Pancreas (tissue), 10 donors: ENCODE measurements around the gene PET100. TPM values are rescaled to one million over a fixed set of nuclear protein-coding genes. Genes with fewer than 3 reads are reported as not detected.

Experiments
- ATAC-seq, 4 donors: fragments of 200-7000 bp; cut with Tn5 transposase; one replicate each; pipeline versions ENCODE4 v1.8.0 to v1.9.1; 2020; ENCODE audit warnings: mild to moderate bottlenecking in 4 of 4, moderate library complexity in 4 of 4
- DNase-seq, 6 donors: peaks; one replicate each; pipeline ENCODE4 v3.0.0-alpha.2; 2020
- FAIRE-seq: peaks from 2 replicates; lab custom pipeline; 2012; peaks lifted over from hg19 to GRCh38; lab: Jason Lieb, UNC
- H3K27ac ChIP-seq, 4 donors: fragments of 200-600 bp; sonication (generic); 1 replicate in 3 of 4; 2 replicates in 1 of 4; pipeline versions ENCODE4 v1.5.0 to v1.8.0; 2020
- H3K27me3 ChIP-seq, 4 donors: fragments of 200-600 bp; one replicate each; pipeline ENCODE4 v1.8.0; 2021
- H3K36me3 ChIP-seq, 3 donors: fragments of 200-600 bp; sonication (generic) in 1 of 3; one replicate each; pipeline versions ENCODE4 v1.5.0 to v1.8.0; 2020 to 2021
- H3K4me1 ChIP-seq, 3 donors: fragments of 200-600 bp; one replicate each; pipeline ENCODE4 v1.8.0; 2021
- H3K4me3 ChIP-seq, 4 donors: fragments of 200-600 bp; sonication (generic) in 2 of 4; one replicate each; pipeline versions ENCODE4 v1.5.0 to v1.8.0; 2020 to 2021
- H3K9me3 ChIP-seq, 4 donors: fragments of 200-600 bp; one replicate each; pipeline ENCODE4 v1.8.0; 2021
- CTCF ChIP-seq, 4 donors: fragments of 200-600 bp; sonication (generic) in 3 of 4; IDR thresholded peaks; one replicate each; pipeline versions ENCODE4 v1.5.0 to v1.8.0; 2021; ENCODE audit warnings: antibody characterized with exemption in 4 of 4
- WGBS, 2 donors: extraction: QIAGEN DNeasy Blood & Tissue Kit; methylation state at CpG; one replicate each; pipeline ENCODE4 v1.1.7; 2013; 5-methylcytosine and 5-hydroxymethylcytosine counted together
- intact Hi-C, 3 donors: fragments of 100-400 bp; cut with DNase I; formaldehyde crosslinking; loops; one replicate each; pipeline versions ENCODE4 v1.11.1 to v1.14.2; 2022
- polyA plus RNA-seq, 2 donors: library from polyadenylated mRNA; stranded (reverse); fragments of 200-250 nt; gene quantifications; one replicate each; pipeline ENCODE4 v1.2.3, GENCODE V29; 2013
- total RNA-seq, 6 donors: library from RNA; stranded (reverse); fragmentation: NEBNext Ultra II Directional in 4 of 6; extraction: Animal tissue kit (Norgen Biotek cat#: 25700) in 4 of 6; gene quantifications; one replicate each; pipeline versions ENCODE4 v1.2.1 to v1.2.4, GENCODE V29; 2021 to 2023
- donor health status: healthy with polysubstance abuse.
- donor health status: DM: no; HTN: no; CAD: no; lungs with moderate emphysema.
- donor health status: DM: no; HTN: no; CAD: no.
- donor health status: control.
- donor health status: control.
- donor health status: Bipolar disorder and iron deficiency.
- donor health status: DM: yes; HTN: yes; CAD: no.
- donor health status: DM: no; HTN: no; CAD: no.
- donor health status: DM: no; HTN: no; CAD: no.
- donor health status: DM: yes; HTN: yes; CAD: no.

Gene PET100
- total and polyA plus RNA-seq, 8 donors, result 31.6 to 95.6 (median 50.8) TPM

- Histone ChIP-seq H3K4me3 (no peak overlapping the region), H3K4me1 (peaks cover 24 to 28% (median 26%) of the 10 kb centered on the region in 3 donors), H3K27me3 (no peaks in the 10 kb centered on the region), H3K36me3 (peaks cover 0 to 45% (median 35%) of the 10 kb centered on the region in 3 donors), H3K27ac (peak overlapping the region; percentile 99 to 100 (median 99)), H3K9me3 (no peaks in the 10 kb centered on the region)
- no peak for TF ChIP-seq CTCF (IDR thresholded peaks at IDR 0.05)
- DNase-seq (peak in 4 of 6 donors; percentile 57 to 89 (median 60)), FAIRE-seq (no peak), ATAC-seq (peak; percentile 14 to 25 (median 16))
- intact Hi-C loops, result no loop called here
- WGBS, 2 donors, result 52 to 58% methylated on average over 48 of the region's 48 CpGs
Measured at GRCh38 chr19:7619671-7620441, 9.7 kb upstream of the PET100 start.

- no peak for TF ChIP-seq CTCF (IDR thresholded peaks at IDR 0.05)
- Histone ChIP-seq H3K27ac (peak overlapping the region; percentile 99 to 100 (median 99)), H3K4me3 (no peak overlapping the region), H3K4me1 (peaks cover 24 to 28% (median 26%) of the 10 kb centered on the region in 3 donors), H3K27me3 (no peaks in the 10 kb centered on the region), H3K9me3 (no peaks in the 10 kb centered on the region), H3K36me3 (peaks cover 0 to 47% (median 35%) of the 10 kb centered on the region in 3 donors)
- FAIRE-seq, result no peak
- 93% methylated on average over 55 to 57 of the region's 57 CpGs for WGBS, 2 donors
- ATAC-seq, result no peak
- DNase-seq, result peak in 3 of 6 donors; percentile 46 to 85 (median 64)
- intact Hi-C loops, result no loop called here
Measured at GRCh38 chr19:7620442-7621412, 8.9 kb upstream of the PET100 start.

- Histone ChIP-seq H3K4me1 (peaks cover 20 to 23% (median 23%) of the 10 kb centered on the region in 3 donors), H3K36me3 (peaks cover 0 to 42% (median 24%) of the 10 kb centered on the region in 3 donors), H3K27me3 (no peaks in the 10 kb centered on the region), H3K27ac (no peak overlapping the region), H3K4me3 (no peak overlapping the region), H3K9me3 (no peaks in the 10 kb centered on the region)
- intact Hi-C loops, result no loop called here
- no peak for ATAC-seq
- no peak for TF ChIP-seq CTCF (IDR thresholded peaks at IDR 0.05)
- peak in 2 of 6 donors; percentile 52 to 71 for DNase-seq
- WGBS, 2 donors, result 80 to 84% methylated on average over 16 of the region's 16 CpGs
- FAIRE-seq, result no peak
Measured at GRCh38 chr19:7622933-7623685, 6.5 kb upstream of the PET100 start.

GRCh38 chr19:7623725-7624603 is 5.6 kb upstream of the PET100 start:
- WGBS, 2 donors, result 91 to 92% methylated on average over 39 of the region's 39 CpGs
- no peak for FAIRE-seq

More at GRCh38 chr19:7623725-7624603, 5.6 kb upstream of the PET100 start:
- H3K9me3 ChIP-seq, result no peaks in the 10 kb centered on the region
- no peak overlapping the region for H3K4me3 ChIP-seq
- no peaks in the 10 kb centered on the region for H3K27me3 ChIP-seq
- intact Hi-C loops, result no loop called here
- ATAC-seq, result no peak
- peaks cover 17 to 22% (median 20%) of the 10 kb centered on the region in 3 donors for H3K4me1 ChIP-seq
- TF ChIP-seq CTCF (IDR thresholded peaks at IDR 0.05), result no peak
- DNase-seq, result peak in 1 of 6 donors; percentile 80
- H3K36me3 ChIP-seq, result peaks cover 0 to 42% (median 24%) of the 10 kb centered on the region in 3 donors
- no peak overlapping the region for H3K27ac ChIP-seq
